Left ventricle myocardium inferior (tissue), 1 donor: Measurements from ENCODE around the gene TNFAIP1. TPM values are rescaled to one million over a fixed set of nuclear protein-coding genes. Genes with fewer than 3 reads are reported as not detected.

Source experiments
- DNase-seq: peaks from one replicate; pipeline ENCODE4 v3.0.0-alpha.2; 2020
- H3K27ac ChIP-seq: fragments of 200-600 bp; replicated peaks from 2 replicates; pipeline ENCODE4 v1.8.0; 2021
- H3K27me3 ChIP-seq: fragments of 200-600 bp; 2 replicates; pipeline ENCODE4 v1.8.0; 2021; ENCODE audit warnings: low read depth
- H3K36me3 ChIP-seq: fragments of 200-600 bp; 2 replicates; pipeline ENCODE4 v1.8.0; 2021
- H3K4me1 ChIP-seq: fragments of 200-600 bp; 2 replicates; pipeline ENCODE4 v1.8.0; 2021
- H3K4me3 ChIP-seq: fragments of 200-600 bp; 2 replicates; pipeline ENCODE4 v1.8.0; 2021; ENCODE audit warnings: mild to moderate bottlenecking, moderate library complexity
- H3K9me3 ChIP-seq: fragments of 200-600 bp; replicated peaks from 2 replicates; pipeline ENCODE4 v1.8.0; 2021
- CTCF ChIP-seq: fragments of 200-600 bp; IDR thresholded peaks from 2 replicates; pipeline ENCODE4 v1.8.0; 2021; ENCODE audit warnings: antibody characterized with exemption, mild to moderate bottlenecking, borderline replicate concordance
- intact Hi-C: fragments of 100-400 bp; cut with micrococcal nuclease; formaldehyde crosslinking; loops from one replicate; pipeline ENCODE4 v1.11.0; 2022
- total RNA-seq: library from RNA; stranded (reverse); fragmentation: NEBNext Ultra II Directional; extraction: Animal tissue kit (Norgen Biotek cat#: 25700); gene quantifications from one replicate; pipeline ENCODE4 v1.2.1, GENCODE V29; 2021
- donor health status: DM: no; HTN: yes; CAD: no; lungs with severe emphysema.

The TNFAIP1 gene
- total RNA-seq, 1 donor from 2014 or later = 35.1 TPM

- Histone ChIP-seq H3K27me3 (peaks cover 3% of the 10 kb centered on the region), H3K4me3 (no peak overlapping the region), H3K36me3 (no peaks in the 10 kb centered on the region), H3K4me1 (peaks cover 21% of the 10 kb centered on the region), H3K9me3 (no peaks in the 10 kb centered on the region), H3K27ac (no peak overlapping the region)
- intact Hi-C loops = no loop called here
- DNase-seq = no peak
- TF ChIP-seq CTCF = no peak
Measured at GRCh38 chr17:28315846-28316705, 19.5 kb upstream of the TNFAIP1 start.

GRCh38 chr17:28317099-28317965 lies 18.2 kb upstream of the TNFAIP1 start:
- DNase-seq = no peak
- no peak for TF ChIP-seq CTCF
- Histone ChIP-seq H3K9me3 (no peaks in the 10 kb centered on the region), H3K4me3 (peak overlapping the region; percentile 82), H3K4me1 (peaks cover 21% of the 10 kb centered on the region), H3K36me3 (no peaks in the 10 kb centered on the region), H3K27me3 (peaks cover 3% of the 10 kb centered on the region), H3K27ac (no peak overlapping the region)
- intact Hi-C loops = no loop called here

GRCh38 chr17:28317966-28318758 lies 17.4 kb upstream of the TNFAIP1 start:
- Histone ChIP-seq H3K27me3 (peaks cover 3% of the 10 kb centered on the region), H3K4me1 (peaks cover 21% of the 10 kb centered on the region), H3K36me3 (no peaks in the 10 kb centered on the region), H3K4me3 (peak overlapping the region; percentile 82), H3K27ac (peak overlapping the region; percentile 44), H3K9me3 (no peaks in the 10 kb centered on the region)
- intact Hi-C loops = no loop called here
- DNase-seq = no peak
- no peak for TF ChIP-seq CTCF

GRCh38 chr17:28318759-28319597 lies 16.6 kb upstream of the TNFAIP1 start, which contains the start of gene TMEM97:
Gene TMEM97, plus strand, starts transcription at chr17:28319200. Its CDS starts 40 bp downstream, at chr17:28319240.
- H3K4me1 ChIP-seq = peaks cover 21% of the 10 kb centered on the region
- peak; percentile 25 for TF ChIP-seq CTCF
- H3K36me3 ChIP-seq = no peaks in the 10 kb centered on the region
- H3K27me3 ChIP-seq = peaks cover 3% of the 10 kb centered on the region
- peak within 1 kb of the TSS; percentile 52 for H3K27ac ChIP-seq
- intact Hi-C loops = no loop called here
- no peaks in the 10 kb centered on the region for H3K9me3 ChIP-seq
- peak; percentile 96 for DNase-seq
- peak within 1 kb of the TSS; percentile 82 for H3K4me3 ChIP-seq
